Glutamatergic neuron (in vitro differentiated cells): ENCODE results near the gene SNX10. TPM values are rescaled to one million over a fixed set of nuclear protein-coding genes. Genes with fewer than 3 reads are reported as not detected.

ENCODE experiments used
- DNase-seq: peaks from one replicate; pipeline ENCODE4 v3.0.0; 2022
- H3K27ac Mint-ChIP-seq: one replicate; pipeline ENCODE4 v1.8.0; 2020; ENCODE audit warnings: mild to moderate bottlenecking, mixed read lengths, inconsistent platforms; ENCODE audit not compliant: unreplicated experiment
- H3K27me3 Mint-ChIP-seq: one replicate; pipeline ENCODE4 v1.8.0; 2020; ENCODE audit warnings: mild to moderate bottlenecking, moderate library complexity, mixed read lengths, inconsistent platforms; ENCODE audit not compliant: unreplicated experiment
- H3K36me3 Mint-ChIP-seq: one replicate; pipeline ENCODE4 v1.8.0; 2020; ENCODE audit warnings: mild to moderate bottlenecking, mixed read lengths, inconsistent platforms; ENCODE audit not compliant: unreplicated experiment
- H3K4me1 Mint-ChIP-seq: one replicate; pipeline ENCODE4 v1.8.0; 2020; ENCODE audit warnings: mild to moderate bottlenecking, low read depth, mixed read lengths, inconsistent platforms; ENCODE audit not compliant: unreplicated experiment
- H3K4me3 Mint-ChIP-seq: one replicate; pipeline ENCODE4 v1.8.0; 2020; ENCODE audit warnings: mild to moderate bottlenecking, mixed read lengths, inconsistent platforms; ENCODE audit not compliant: unreplicated experiment
- H3K9me3 Mint-ChIP-seq: one replicate; pipeline ENCODE4 v1.8.0; 2020; ENCODE audit warnings: mild to moderate bottlenecking, moderate library complexity, mixed read lengths, inconsistent platforms; ENCODE audit not compliant: unreplicated experiment
- total RNA-seq: library from RNA; stranded (reverse); fragmentation: NEBNext Ultra II Directional; extraction: Animal tissue kit (Norgen Biotek cat#: 25700); gene quantifications from one replicate; pipeline ENCODE4 v1.2.1, GENCODE V29; 2021; ENCODE audit not compliant: unreplicated experiment
- TF ChIP-seq, protein P1 (sequence below): fragments of 200-600 bp; sonication (generic); IDR thresholded peaks from one replicate; pipeline ENCODE4 v1.5.0; 2021; ENCODE audit not compliant: partially characterized antibody, unreplicated experiment

The SNX10 gene
- total RNA-seq, 1 donor from 2014 or later: 6.1 TPM

DNA sequence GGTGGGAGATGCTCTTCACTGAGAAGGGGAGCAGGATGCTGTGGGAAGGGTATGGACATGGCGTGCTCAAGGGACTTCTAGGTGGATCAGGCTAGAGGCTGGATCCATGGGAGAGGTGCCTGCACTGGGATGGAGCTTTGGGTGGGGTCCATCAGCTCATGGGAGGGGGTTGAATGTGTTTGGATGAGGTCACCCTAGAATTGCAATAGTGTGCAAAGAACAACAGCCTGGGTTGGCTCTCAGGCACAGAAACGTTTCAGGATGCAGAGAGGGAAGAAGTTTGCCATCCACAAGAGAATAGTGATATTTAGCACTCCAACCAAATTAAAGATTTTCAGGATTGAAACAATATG is 66.1 kb downstream of the SNX10 start:
- Mint-ChIP-seq H3K27ac (no peak overlapping the region), H3K4me3 (no peak overlapping the region), H3K4me1 (peaks cover 1% of the 10 kb centered on the region), H3K36me3 (no peaks in the 10 kb centered on the region), H3K27me3 (peaks cover 1% of the 10 kb centered on the region), H3K9me3 (no peaks in the 10 kb centered on the region)
- TF ChIP-seq, protein P1, sequence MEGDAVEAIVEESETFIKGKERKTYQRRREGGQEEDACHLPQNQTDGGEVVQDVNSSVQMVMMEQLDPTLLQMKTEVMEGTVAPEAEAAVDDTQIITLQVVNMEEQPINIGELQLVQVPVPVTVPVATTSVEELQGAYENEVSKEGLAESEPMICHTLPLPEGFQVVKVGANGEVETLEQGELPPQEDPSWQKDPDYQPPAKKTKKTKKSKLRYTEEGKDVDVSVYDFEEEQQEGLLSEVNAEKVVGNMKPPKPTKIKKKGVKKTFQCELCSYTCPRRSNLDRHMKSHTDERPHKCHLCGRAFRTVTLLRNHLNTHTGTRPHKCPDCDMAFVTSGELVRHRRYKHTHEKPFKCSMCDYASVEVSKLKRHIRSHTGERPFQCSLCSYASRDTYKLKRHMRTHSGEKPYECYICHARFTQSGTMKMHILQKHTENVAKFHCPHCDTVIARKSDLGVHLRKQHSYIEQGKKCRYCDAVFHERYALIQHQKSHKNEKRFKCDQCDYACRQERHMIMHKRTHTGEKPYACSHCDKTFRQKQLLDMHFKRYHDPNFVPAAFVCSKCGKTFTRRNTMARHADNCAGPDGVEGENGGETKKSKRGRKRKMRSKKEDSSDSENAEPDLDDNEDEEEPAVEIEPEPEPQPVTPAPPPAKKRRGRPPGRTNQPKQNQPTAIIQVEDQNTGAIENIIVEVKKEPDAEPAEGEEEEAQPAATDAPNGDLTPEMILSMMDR: no peak
- DNase-seq: no peak

DNA sequence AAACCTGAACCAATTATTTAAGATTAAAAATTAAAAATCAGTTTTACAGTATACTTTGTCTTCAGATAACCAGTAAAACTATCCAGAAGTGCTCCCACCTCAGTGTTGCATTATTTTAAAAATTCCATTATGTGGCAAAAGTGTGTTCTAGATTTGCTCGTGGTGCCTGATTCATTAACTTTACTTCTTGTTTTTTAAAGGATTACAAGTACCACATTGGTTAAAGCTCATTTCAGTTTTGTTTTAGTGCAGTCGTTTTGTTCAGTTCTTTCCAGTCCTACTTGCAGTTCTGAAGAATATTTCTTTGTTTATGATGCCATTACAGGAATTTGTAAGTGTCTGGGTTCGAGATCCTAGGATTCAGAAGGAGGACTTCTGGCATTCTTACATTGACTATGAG is 69.0 kb downstream of the SNX10 start:
- peaks cover 10% of the 10 kb centered on the region for H3K4me1 Mint-ChIP-seq
- H3K36me3 Mint-ChIP-seq: no peaks in the 10 kb centered on the region
- no peak overlapping the region for H3K27ac Mint-ChIP-seq
- TF ChIP-seq, protein P1: no peak
- no peak for DNase-seq
- H3K4me3 Mint-ChIP-seq: no peak overlapping the region
- H3K27me3 Mint-ChIP-seq: peaks cover 1% of the 10 kb centered on the region
- no peaks in the 10 kb centered on the region for H3K9me3 Mint-ChIP-seq

DNA sequence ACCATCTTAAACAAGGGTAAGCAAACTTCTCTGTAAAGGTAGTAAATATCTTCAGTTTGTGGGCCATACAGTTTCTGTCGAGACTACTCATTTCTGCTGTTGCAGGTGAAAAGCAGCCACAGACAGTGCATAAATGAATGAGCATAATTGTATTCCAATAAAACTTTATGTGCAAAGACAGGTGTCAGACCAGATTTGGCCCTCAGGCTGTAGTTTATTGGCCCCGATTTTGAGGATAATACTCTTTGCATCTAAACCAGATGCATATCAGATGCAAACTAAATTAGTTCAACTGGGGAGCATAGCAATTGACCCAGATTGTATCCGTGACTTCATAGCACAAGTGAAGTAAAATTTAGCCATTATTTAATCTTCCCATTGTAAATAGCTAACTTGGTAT is 70.0 kb downstream of the SNX10 start:
- no peak for DNase-seq
- Mint-ChIP-seq H3K27ac (no peak overlapping the region), H3K36me3 (no peaks in the 10 kb centered on the region), H3K27me3 (peaks cover 1% of the 10 kb centered on the region), H3K4me1 (peaks cover 10% of the 10 kb centered on the region), H3K4me3 (no peak overlapping the region), H3K9me3 (no peaks in the 10 kb centered on the region)
- TF ChIP-seq, protein P1: no peak

DNA sequence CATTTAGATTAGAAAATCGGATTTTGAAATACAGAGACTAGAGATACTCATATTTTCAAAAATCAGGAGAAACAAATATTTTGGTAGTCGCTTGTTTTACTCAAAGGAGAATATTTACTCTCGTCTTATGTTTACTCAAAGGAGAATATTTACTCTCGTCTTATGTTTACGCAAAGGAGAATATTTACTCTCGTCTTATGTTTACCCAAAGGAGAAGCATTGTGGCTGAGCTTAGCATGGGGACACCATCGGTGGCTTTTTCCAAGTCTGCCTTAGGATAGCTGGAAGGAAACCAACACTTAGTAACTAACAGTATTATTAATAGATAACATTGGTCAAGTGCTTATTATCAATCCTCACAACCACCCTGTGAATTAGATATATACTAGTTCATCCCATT is 71.8 kb downstream of the SNX10 start:
- TF ChIP-seq, protein P1: no peak
- Mint-ChIP-seq H3K36me3 (no peaks in the 10 kb centered on the region), H3K27ac (no peak overlapping the region), H3K4me1 (peaks cover 10% of the 10 kb centered on the region), H3K27me3 (peaks cover 1% of the 10 kb centered on the region), H3K9me3 (no peaks in the 10 kb centered on the region), H3K4me3 (no peak overlapping the region)
- no peak for DNase-seq

DNA sequence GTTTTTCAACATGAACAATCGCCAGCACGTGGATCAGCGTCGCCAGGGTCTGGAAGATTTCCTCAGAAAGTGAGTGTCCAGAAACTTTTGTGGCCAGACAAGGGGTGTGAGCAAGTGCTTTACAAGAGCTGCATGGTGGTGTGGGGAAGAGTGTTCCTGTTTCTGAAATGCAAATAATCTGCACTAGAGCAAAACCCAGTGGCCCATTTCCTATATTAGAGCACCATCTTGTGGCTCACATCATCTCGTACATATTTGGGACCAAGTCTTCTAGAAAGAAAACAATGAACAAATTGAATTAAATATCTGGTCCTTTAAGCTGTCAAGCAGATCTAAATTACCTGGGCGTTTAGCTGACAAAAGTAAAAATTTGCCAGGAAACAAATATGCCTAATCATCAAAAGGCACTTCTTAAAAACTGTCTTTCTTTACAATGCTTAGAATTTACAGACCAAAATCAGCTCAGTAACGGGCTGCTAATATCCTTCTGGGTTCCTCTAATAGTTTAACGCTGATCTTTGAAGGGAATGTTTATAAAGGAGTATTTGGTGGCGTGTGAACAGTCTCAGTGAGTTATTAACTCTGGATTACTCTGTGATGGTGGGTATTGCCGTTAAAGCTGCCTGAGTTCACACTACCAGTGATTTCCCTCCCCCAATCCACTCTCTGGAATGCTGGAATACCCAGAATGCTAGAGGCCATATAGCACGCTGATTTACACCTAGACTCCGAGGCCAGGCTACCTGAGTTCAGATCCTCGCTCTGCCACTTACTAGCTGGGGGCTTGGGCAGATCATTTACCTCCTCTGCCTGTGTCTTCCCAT is 73.6 kb downstream of the SNX10 start:
- DNase-seq: no peak
- Mint-ChIP-seq H3K9me3 (no peaks in the 10 kb centered on the region), H3K27ac (no peak overlapping the region), H3K27me3 (peaks cover 1% of the 10 kb centered on the region), H3K36me3 (no peaks in the 10 kb centered on the region), H3K4me3 (no peak overlapping the region), H3K4me1 (peaks cover 13% of the 10 kb centered on the region)
- TF ChIP-seq, protein P1: peak; percentile 57
